ENCODE measurements around the gene HPS5. TPM values are rescaled to one million over a fixed set of nuclear protein-coding genes. Genes with fewer than 3 reads are reported as not detected.

Gene HPS5
- total RNA-seq, 1 donor from 2014 or later: 33.0 TPM

DNA sequence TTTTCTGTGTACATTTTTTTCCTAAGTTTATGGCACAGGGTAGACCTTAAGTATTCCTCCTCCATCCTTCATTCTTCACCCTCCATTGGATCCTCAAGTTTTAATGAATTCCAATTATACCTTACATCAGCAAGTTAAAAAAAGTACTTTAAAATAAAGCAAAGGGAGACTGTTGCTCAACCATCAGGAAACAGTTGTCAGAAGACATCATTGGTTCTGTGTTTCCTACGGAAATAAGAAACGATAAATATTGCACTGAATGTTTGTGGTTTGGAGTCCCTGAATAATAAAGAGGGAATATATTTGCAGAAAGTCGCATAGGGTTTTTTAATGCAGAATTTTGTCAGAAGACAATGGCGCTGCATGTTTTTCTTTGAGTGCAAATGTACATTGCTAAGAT, 44.3 kb upstream of the HPS5 start:
- Histone ChIP-seq H3K27ac (no peak overlapping the region), H3K4me1 (no peaks in the 10 kb centered on the region), H3K4me3 (no peak overlapping the region), H3K36me3 (peaks cover 58% of the 10 kb centered on the region), H3K27me3 (no peaks in the 10 kb centered on the region), H3K9me3 (no peaks in the 10 kb centered on the region)
- DNase-seq: no peak
- TF ChIP-seq, protein P1, sequence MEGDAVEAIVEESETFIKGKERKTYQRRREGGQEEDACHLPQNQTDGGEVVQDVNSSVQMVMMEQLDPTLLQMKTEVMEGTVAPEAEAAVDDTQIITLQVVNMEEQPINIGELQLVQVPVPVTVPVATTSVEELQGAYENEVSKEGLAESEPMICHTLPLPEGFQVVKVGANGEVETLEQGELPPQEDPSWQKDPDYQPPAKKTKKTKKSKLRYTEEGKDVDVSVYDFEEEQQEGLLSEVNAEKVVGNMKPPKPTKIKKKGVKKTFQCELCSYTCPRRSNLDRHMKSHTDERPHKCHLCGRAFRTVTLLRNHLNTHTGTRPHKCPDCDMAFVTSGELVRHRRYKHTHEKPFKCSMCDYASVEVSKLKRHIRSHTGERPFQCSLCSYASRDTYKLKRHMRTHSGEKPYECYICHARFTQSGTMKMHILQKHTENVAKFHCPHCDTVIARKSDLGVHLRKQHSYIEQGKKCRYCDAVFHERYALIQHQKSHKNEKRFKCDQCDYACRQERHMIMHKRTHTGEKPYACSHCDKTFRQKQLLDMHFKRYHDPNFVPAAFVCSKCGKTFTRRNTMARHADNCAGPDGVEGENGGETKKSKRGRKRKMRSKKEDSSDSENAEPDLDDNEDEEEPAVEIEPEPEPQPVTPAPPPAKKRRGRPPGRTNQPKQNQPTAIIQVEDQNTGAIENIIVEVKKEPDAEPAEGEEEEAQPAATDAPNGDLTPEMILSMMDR (IDR thresholded peaks at IDR 0.05): no peak
- ATAC-seq: no peak
- intact Hi-C loops (cut with DNase I): no loop called here

GRCh38 chr11:18365741-18366140, 43.8 kb upstream of the HPS5 start:
- Histone ChIP-seq H3K27me3 (no peaks in the 10 kb centered on the region), H3K27ac (no peak overlapping the region), H3K4me3 (no peak overlapping the region), H3K4me1 (no peaks in the 10 kb centered on the region), H3K36me3 (peaks cover 63% of the 10 kb centered on the region), H3K9me3 (no peaks in the 10 kb centered on the region)
- no peak for ATAC-seq
- no peak for DNase-seq
- TF ChIP-seq, protein P1 (IDR thresholded peaks at IDR 0.05): no peak
- intact Hi-C loops (cut with DNase I): no loop called here

GRCh38 chr11:18364495-18365073, 42.6 kb upstream of the HPS5 start:
- H3K4me3 ChIP-seq: no peak overlapping the region
- H3K36me3 ChIP-seq: peaks cover 75% of the 10 kb centered on the region
- no peak for DNase-seq
- TF ChIP-seq, protein P1 (IDR thresholded peaks at IDR 0.05): no peak
- H3K27ac ChIP-seq: no peak overlapping the region
- intact Hi-C loops (cut with DNase I): no loop called here
- ATAC-seq: no peak
- no peaks in the 10 kb centered on the region for H3K4me1 ChIP-seq
- no peaks in the 10 kb centered on the region for H3K27me3 ChIP-seq
- no peaks in the 10 kb centered on the region for H3K9me3 ChIP-seq

- H3K4me3 ChIP-seq: no peak overlapping the region
- H3K4me1 ChIP-seq: no peaks in the 10 kb centered on the region
- H3K9me3 ChIP-seq: no peaks in the 10 kb centered on the region
- ATAC-seq (no peak), DNase-seq (no peak)
- no peak overlapping the region for H3K27ac ChIP-seq
- H3K27me3 ChIP-seq: no peaks in the 10 kb centered on the region
- intact Hi-C loops (cut with DNase I): no loop called here
- TF ChIP-seq, protein P1 (IDR thresholded peaks at IDR 0.05): no peak
- H3K36me3 ChIP-seq: peaks cover 93% of the 10 kb centered on the region
Measured at GRCh38 chr11:18361154-18361553, 39.2 kb upstream of the HPS5 start.

GRCh38 chr11:18358646-18359045, 36.7 kb upstream of the HPS5 start:
- H3K27me3 ChIP-seq: no peaks in the 10 kb centered on the region
- intact Hi-C loops (cut with DNase I): no loop called here
- peaks cover 88% of the 10 kb centered on the region for H3K36me3 ChIP-seq
- H3K27ac ChIP-seq: no peak overlapping the region
- TF ChIP-seq, protein P1 (IDR thresholded peaks at IDR 0.05): no peak
- DNase-seq: no peak
- no peaks in the 10 kb centered on the region for H3K4me1 ChIP-seq
- ATAC-seq: no peak
- H3K4me3 ChIP-seq: no peak overlapping the region
- no peaks in the 10 kb centered on the region for H3K9me3 ChIP-seq

- Histone ChIP-seq H3K36me3 (peaks cover 76% of the 10 kb centered on the region), H3K4me1 (no peaks in the 10 kb centered on the region), H3K27ac (no peak overlapping the region), H3K4me3 (no peak overlapping the region), H3K9me3 (no peaks in the 10 kb centered on the region), H3K27me3 (no peaks in the 10 kb centered on the region)
- intact Hi-C loops (cut with DNase I): no loop called here
- TF ChIP-seq, protein P1 (IDR thresholded peaks at IDR 0.05): no peak
- DNase-seq (no peak), ATAC-seq (no peak)
Measured at GRCh38 chr11:18352581-18352980, 30.6 kb upstream of the HPS5 start.
